GM18517 (cell line): ENCODE data around the gene RDH5.

ENCODE experiments used
- ATAC-seq: cut with Tn5 transposase; IDR thresholded peaks from one replicate; pipeline ENCODE4 v1.9.1; 2021; ENCODE audit warnings: mild to moderate bottlenecking, moderate library complexity; ENCODE audit not compliant: unreplicated experiment

Gene RDH5

GRCh38 chr12:55711786-55712553 is 8.2 kb upstream of the RDH5 start:
- no peak for ATAC-seq

- no peak for ATAC-seq
Measured at GRCh38 chr12:55712700-55713415, 7.3 kb upstream of the RDH5 start.

GRCh38 chr12:55713721-55714120 is 6.5 kb upstream of the RDH5 start:
- ATAC-seq, result no peak

GRCh38 chr12:55715169-55715764 is 4.9 kb upstream of the RDH5 start:
- no peak for ATAC-seq

- peak; percentile 75 for ATAC-seq
Measured at GRCh38 chr12:55715833-55716581, 4.2 kb upstream of the RDH5 start, which contains the start of gene BLOC1S1. BLOC1S1 (plus strand) TSS chr12:55716046; CDS start chr12:55716052, 6 bp downstream.

GRCh38 chr12:55716582-55716957 is 3.6 kb upstream of the RDH5 start:
- peak; percentile 27 for ATAC-seq

- no peak for ATAC-seq
Measured at GRCh38 chr12:55717011-55718007, 2.9 kb upstream of the RDH5 start.

GRCh38 chr12:55718015-55718414 is 2.2 kb upstream of the RDH5 start:
- ATAC-seq, result no peak

GRCh38 chr12:55718624-55719275 is 1.4 kb upstream of the RDH5 start:
- ATAC-seq, result no peak

- ATAC-seq, result no peak
Measured at GRCh38 chr12:55719371-55719770, 822 bp upstream of the RDH5 start.

- no peak for ATAC-seq
Measured at GRCh38 chr12:55720894-55721444, 776 bp downstream of the RDH5 start.

- ATAC-seq, result no peak
Measured at GRCh38 chr12:55721601-55722213, 1.5 kb downstream of the RDH5 start.

- no peak for ATAC-seq
Measured at GRCh38 chr12:55722948-55723347, 2.8 kb downstream of the RDH5 start.

- ATAC-seq, result no peak
Measured at GRCh38 chr12:55723516-55724225, 3.5 kb downstream of the RDH5 start.

- peak; percentile 39 for ATAC-seq
Measured at GRCh38 chr12:55724226-55724939, 4.2 kb downstream of the RDH5 start.

- ATAC-seq, result no peak
Measured at GRCh38 chr12:55724940-55725309, 4.7 kb downstream of the RDH5 start.

GRCh38 chr12:55725556-55725955 is 5.4 kb downstream of the RDH5 start:
- no peak for ATAC-seq

- ATAC-seq, result no peak
Measured at GRCh38 chr12:55726971-55727370, 6.8 kb downstream of the RDH5 start.
